ENCODE data around the gene PREPL.

Gene PREPL

GRCh38 chr2:44333994-44334393 lies 27.3 kb downstream of the PREPL start:
- TF ChIP-seq CTCF (IDR thresholded peaks at IDR 0.05; ENCODE audit: control insufficient read depth, insufficient read depth, low read depth, low read length, missing control alignments) = no peak
- H3K4me3 ChIP-seq (ENCODE audit: control insufficient read depth, low read depth, low read length) = no peak overlapping the region

GRCh38 chr2:44330801-44331200 lies 30.5 kb downstream of the PREPL start:
- DNase-seq (ENCODE audit: low read depth) = no peak
- H3K4me3 ChIP-seq (ENCODE audit: control insufficient read depth, low read depth, low read length) = no peak overlapping the region
- no peak for TF ChIP-seq CTCF (IDR thresholded peaks at IDR 0.05; ENCODE audit: control insufficient read depth, insufficient read depth, low read depth, low read length, missing control alignments)

More at GRCh38 chr2:44333994-44334393, 27.3 kb downstream of the PREPL start:
- no peak for DNase-seq (ENCODE audit: low read depth)

- TF ChIP-seq CTCF (IDR thresholded peaks at IDR 0.05; ENCODE audit: control insufficient read depth, insufficient read depth, low read depth, low read length, missing control alignments) = no peak
- no peak overlapping the region for H3K4me3 ChIP-seq (ENCODE audit: control insufficient read depth, low read depth, low read length)
These were observed 32.0 kb downstream of the PREPL start for GRCh38 chr2:44329343-44329742.

GRCh38 chr2:44328750-44329149 lies 32.5 kb downstream of the PREPL start:
- no peak overlapping the region for H3K4me3 ChIP-seq (ENCODE audit: control insufficient read depth, low read depth, low read length)
- no peak for TF ChIP-seq CTCF (IDR thresholded peaks at IDR 0.05; ENCODE audit: control insufficient read depth, insufficient read depth, low read depth, low read length, missing control alignments)
- no peak for DNase-seq (ENCODE audit: low read depth)

More at GRCh38 chr2:44329343-44329742, 32.0 kb downstream of the PREPL start:
- DNase-seq (ENCODE audit: low read depth) = no peak

GRCh38 chr2:44326548-44327264 lies 34.6 kb downstream of the PREPL start:
- TF ChIP-seq CTCF (IDR thresholded peaks at IDR 0.05; ENCODE audit: control insufficient read depth, insufficient read depth, low read depth, low read length, missing control alignments) = no peak
- DNase-seq (ENCODE audit: low read depth) = no peak
- H3K4me3 ChIP-seq (ENCODE audit: control insufficient read depth, low read depth, low read length) = no peak overlapping the region

GRCh38 chr2:44325897-44326296 lies 35.4 kb downstream of the PREPL start:
- no peak overlapping the region for H3K4me3 ChIP-seq (ENCODE audit: control insufficient read depth, low read depth, low read length)
- TF ChIP-seq CTCF (IDR thresholded peaks at IDR 0.05; ENCODE audit: control insufficient read depth, insufficient read depth, low read depth, low read length, missing control alignments) = no peak
- DNase-seq (ENCODE audit: low read depth) = no peak

All from AG09309 (cell line).